ENCODE data around the gene CIP2A. TPM values are rescaled to one million over a fixed set of nuclear protein-coding genes. Genes with fewer than 3 reads are reported as not detected.

CIP2A gene
- total and polyA plus RNA-seq, 2 of the 13 experiments (the other 11 are each of a cell fraction or from before 2014, with no cell fraction given): 7.8 to 36.9 TPM

- no peak for FAIRE-seq
- no TSS peak for BruUV-seq (replicated peaks)
- peaks cover 0 to 22% of the 10 kb centered on the region in 2 experiments; a peak in 3 of 5 replicates for H3K36me3 ChIP-seq (replicated peaks in 1 of 2; ENCODE audit: control insufficient read depth in 1 of 2, insufficient read depth in 2 of 2, low read length in 2 of 2)
Measured at GRCh38 chr3:108564564-108564963, 24.7 kb downstream of the CIP2A start.

More at GRCh38 chr3:108564564-108564963, 24.7 kb downstream of the CIP2A start:
- no peak for ATAC-seq
- intact Hi-C loops (cut with micrococcal nuclease; ENCODE audit: unreplicated experiment): no loop called here
- H2AFZ ChIP-seq (ENCODE audit: low read length): no peak overlapping the region
- H3K4me1 ChIP-seq (ENCODE audit: insufficient read depth, low read length): no peaks in the 10 kb centered on the region
- TF ChIP-seq GMEB2 (CRISPR knock-in tag; IDR thresholded peaks at IDR 0.05; ENCODE audit: low read depth) (no peak), HOXD1 (CRISPR knock-in tag; IDR thresholded peaks at IDR 0.05) (no peak), ZNF672 (CRISPR knock-in tag; IDR thresholded peaks at IDR 0.05) (no peak), ZNF691 (CRISPR knock-in tag; IDR thresholded peaks at IDR 0.05; ENCODE audit: borderline replicate concordance, low read depth) (no peak), YEATS2 (CRISPR knock-in tag; IDR thresholded peaks at IDR 0.05; ENCODE audit: borderline replicate concordance) (no peak), KDM5B (CRISPR knock-in tag; IDR thresholded peaks at IDR 0.05; ENCODE audit: borderline replicate concordance) (no peak), CREBL2 (CRISPR knock-in tag; IDR thresholded peaks at IDR 0.05; ENCODE audit: borderline replicate concordance) (no peak), HIC2 (CRISPR knock-in tag; IDR thresholded peaks at IDR 0.05; ENCODE audit: low read depth) (no peak), ZNF678 (CRISPR knock-in tag; IDR thresholded peaks at IDR 0.05) (no peak), XRCC5 (optimal IDR thresholded peaks at IDR 0.05; ENCODE audit: low read length) (no peak), ZNF18 (CRISPR knock-in tag; IDR thresholded peaks at IDR 0.05; ENCODE audit: insufficient replicate concordance) (no peak), ZNF83 (CRISPR knock-in tag; IDR thresholded peaks at IDR 0.05; ENCODE audit: borderline replicate concordance) (no peak)
- no peaks in the 10 kb centered on the region for H3K79me2 ChIP-seq (ENCODE audit: insufficient read depth, low read length)
- ChIA-PET POLR2A (no interaction called here), CTCF (ENCODE audit: low intra/inter-chr PET ratio, low total read pairs) (no interaction called here)
- no peaks in the 10 kb centered on the region for H3K9me3 ChIP-seq (ENCODE audit: low read length)
- H3K27me3 ChIP-seq (ENCODE audit: control insufficient read depth in 1 of 2, insufficient read depth in 2 of 2, low read length in 2 of 2): no peaks in the 10 kb centered on the region
- no peak overlapping the region for H3K4me2 ChIP-seq (ENCODE audit: low read depth, low read length)
- no peaks in the 10 kb centered on the region for H4K20me1 ChIP-seq (ENCODE audit: insufficient read depth, low read length)
- in situ Hi-C loops (cut with HindIII; ENCODE audit: extremely low pct_ligation_motif_present, low pct_unique_long_range_greater_than_20kb): no loop called here
- no peak overlapping the region for H3K9ac ChIP-seq (ENCODE audit: insufficient read depth, low read depth, low read length)
- no peak overlapping the region for H3K4me3 ChIP-seq (replicated peaks in 1 of 3; ENCODE audit: insufficient read depth in 1 of 3, low read depth in 2 of 3, low read length in 3 of 3)
- DNase-seq (ENCODE audit: low spot score): no peak
- no peak overlapping the region for H3K27ac ChIP-seq (ENCODE audit: extremely low read length, insufficient read depth, low read length)
